Heart left ventricle (tissue), 16 donors: ENCODE data around the gene TCIRG1. TPM values are rescaled to one million over a fixed set of nuclear protein-coding genes. Genes with fewer than 3 reads are reported as not detected.

Source experiments
- ATAC-seq, 4 donors: fragments of 200-7000 bp; cut with Tn5 transposase; one replicate each; pipeline ENCODE4 v1.9.1; 2020 to 2022; ENCODE audit warnings: moderate library complexity in 4 of 4, mild to moderate bottlenecking in 3 of 4, moderate number of reproducible peaks in 1 of 4
- DNase-seq, 5 donors: peaks; one replicate each; pipeline ENCODE4 v3.0.0-alpha.2; 2020
- H3K27ac ChIP-seq, 12 donors: fragments of 200-600 bp; sonication (generic) in 4 of 12; one replicate each; pipeline versions ENCODE4 v1.5.0 to v1.8.0; 2016 to 2022; ENCODE audit warnings: mild to moderate bottlenecking in 2 of 12
- H3K27me3 ChIP-seq, 9 donors: fragments of 200-600 bp; sonication (generic) in 2 of 9; one replicate each; pipeline versions ENCODE4 v1.5.1 to v1.8.0; 2016 to 2022; ENCODE audit warnings: mild to moderate bottlenecking in 3 of 9
- H3K36me3 ChIP-seq, 9 donors: fragments of 200-600 bp; sonication (generic) in 2 of 9; one replicate each; pipeline versions ENCODE4 v1.5.0 to v1.8.0; 2018 to 2022; ENCODE audit warnings: mild to moderate bottlenecking in 2 of 9
- H3K4me1 ChIP-seq, 12 donors: fragments of 200-600 bp; sonication (generic) in 4 of 12; one replicate each; pipeline versions ENCODE4 v1.5.0 to v1.8.0; 2016 to 2022; ENCODE audit warnings: mild to moderate bottlenecking in 3 of 12
- H3K4me3 ChIP-seq, 12 donors: fragments of 200-600 bp; sonication (generic) in 4 of 12; one replicate each; pipeline versions ENCODE4 v1.5.0 to v1.8.0; 2017 to 2022; ENCODE audit warnings: mild to moderate bottlenecking in 9 of 12, moderate library complexity in 4 of 12
- H3K9me3 ChIP-seq, 12 donors: fragments of 200-600 bp; sonication (generic) in 4 of 12; one replicate each; pipeline versions ENCODE4 v1.5.0 to v1.8.0; 2016 to 2022; ENCODE audit warnings: mild to moderate bottlenecking in 1 of 12
- POLR2A ChIP-seq, 2 donors: fragments of 450-650 bp; IDR thresholded peaks; one replicate each; pipeline ENCODE4 v1.6.1; 2017; ENCODE audit warnings: antibody characterized with exemption in 2 of 2, mild to moderate bottlenecking in 2 of 2, moderate library complexity in 2 of 2
- WGBS, 4 donors: extraction: QIAGEN DNeasy Blood & Tissue Kit in 2 of 4; methylation state at CpG; one replicate each; pipeline versions ENCODE4 v1.1.5 to v1.1.7; 2013 to 2018; 5-methylcytosine and 5-hydroxymethylcytosine counted together
- intact Hi-C, 10 donors: fragments of 100-400 bp; cut with DNase I; formaldehyde crosslinking; loops; one replicate each; pipeline versions ENCODE4 v1.11.1 to v1.14.2; 2022
- polyA plus RNA-seq, 2 donors: library from polyadenylated mRNA; stranded (reverse); fragments of 200-250 nt; gene quantifications; one replicate each; pipeline ENCODE4 v1.2.3, GENCODE V29; 2013
- total RNA-seq, 9 donors: library from RNA; depleted of rRNA in 2 of 9; stranded (reverse); fragments of >200 nt in 2 of 9; fragmentation: NEBNext Ultra II Directional in 3 of 9; extraction: Animal tissue kit (Norgen Biotek cat#: 25700) in 3 of 9; gene quantifications; one replicate each; pipeline versions ENCODE4 v1.1.0 to v1.2.4, GENCODE V29; 2016 to 2023
- TF ChIP-seq, protein P1 (sequence below), 12 donors: fragments of 200-600 bp; sonication (generic) in 4 of 12; IDR thresholded peaks; one replicate each; pipeline versions ENCODE4 v1.5.0 to v1.8.0; 2018 to 2022; ENCODE audit warnings: antibody characterized with exemption in 12 of 12, mild to moderate bottlenecking in 5 of 12
- donor health status: ischemic (EF 13 %, LVEDD 7.1; RV severe dilation, severe dysfunction).
- donor health status: healthy with polysubstance abuse.
- donor health status: DM: no; HTN: yes; CAD: no.
- donor health status: DM: no; HTN: no; CAD: no.
- donor health status: ischemic (EF 25% LVEDD 6.9; RV normal size, moderate dysfunction).
- donor health status: ischemic (EF 25% LVEDD 5.7; RV mildly dilated, moderate dysfunction).
- donor health status: healthy.
- donor health status: DM: yes; HTN: yes; CAD: no.
- donor health status: ischemic (EF 35%, LVEDD 5.7; RV mildly dilated, moderate dysfunction).
- donor health status: nonischemic (EF 11% LVEDD 7.7; RV severe dilation, severe dysfunction).
- donor health status: DM: yes; HTN: yes; CAD: no.
- donor health status: PGD.
- donor health status: ischemic (EF 29% LVEDD 5.4; RV normal size, mild dysfunction).
- donor health status: nonischemic (EF 23%, LVEDD 6.1; RV moderate dilation, normal function).

Gene TCIRG1
- total and polyA plus RNA-seq, 11 donors = 10.2 to 88.7 (median 25.5) TPM

DNA sequence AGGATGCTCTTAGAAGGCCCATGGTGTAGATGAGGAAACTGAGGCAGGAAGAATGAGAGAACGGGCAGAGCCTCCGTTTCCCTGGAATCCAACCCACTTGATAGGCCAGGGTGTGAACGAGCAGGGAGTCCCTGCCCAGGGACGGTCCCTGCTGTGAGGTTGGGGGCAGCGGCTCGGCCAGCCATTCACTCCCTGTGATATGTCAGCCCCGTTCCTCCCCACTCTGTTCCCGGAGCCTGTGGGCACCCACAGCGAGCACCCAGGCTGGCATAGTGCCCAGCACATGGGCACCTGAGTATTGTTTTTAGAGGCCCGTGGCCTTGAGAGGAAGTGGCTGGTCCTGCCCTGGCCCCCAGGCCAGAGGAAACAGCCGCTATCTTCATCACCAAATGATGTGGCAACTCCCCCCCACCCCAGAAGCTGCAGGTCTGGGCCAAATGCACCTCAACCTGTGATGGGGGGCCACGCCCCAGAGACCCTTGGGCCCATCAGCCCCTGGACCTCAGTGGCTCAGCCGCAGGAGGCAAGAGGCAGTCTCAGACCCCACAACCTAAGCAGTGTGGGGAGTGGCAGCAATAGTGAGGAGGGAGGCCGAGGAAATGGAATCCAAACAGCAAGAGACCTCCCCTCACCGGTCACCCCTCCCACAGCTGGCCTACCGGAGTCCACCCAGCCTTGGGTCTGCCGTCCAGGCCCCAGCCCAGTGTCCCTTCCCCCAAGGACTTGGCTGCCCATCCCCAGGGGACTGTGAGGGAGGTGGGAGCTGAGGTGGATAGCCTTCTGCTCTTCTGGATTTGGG, 26.6 kb upstream of the TCIRG1 start:
- no peak for TF ChIP-seq POLR2A (IDR thresholded peaks at IDR 0.05)
- TF ChIP-seq, protein P1, sequence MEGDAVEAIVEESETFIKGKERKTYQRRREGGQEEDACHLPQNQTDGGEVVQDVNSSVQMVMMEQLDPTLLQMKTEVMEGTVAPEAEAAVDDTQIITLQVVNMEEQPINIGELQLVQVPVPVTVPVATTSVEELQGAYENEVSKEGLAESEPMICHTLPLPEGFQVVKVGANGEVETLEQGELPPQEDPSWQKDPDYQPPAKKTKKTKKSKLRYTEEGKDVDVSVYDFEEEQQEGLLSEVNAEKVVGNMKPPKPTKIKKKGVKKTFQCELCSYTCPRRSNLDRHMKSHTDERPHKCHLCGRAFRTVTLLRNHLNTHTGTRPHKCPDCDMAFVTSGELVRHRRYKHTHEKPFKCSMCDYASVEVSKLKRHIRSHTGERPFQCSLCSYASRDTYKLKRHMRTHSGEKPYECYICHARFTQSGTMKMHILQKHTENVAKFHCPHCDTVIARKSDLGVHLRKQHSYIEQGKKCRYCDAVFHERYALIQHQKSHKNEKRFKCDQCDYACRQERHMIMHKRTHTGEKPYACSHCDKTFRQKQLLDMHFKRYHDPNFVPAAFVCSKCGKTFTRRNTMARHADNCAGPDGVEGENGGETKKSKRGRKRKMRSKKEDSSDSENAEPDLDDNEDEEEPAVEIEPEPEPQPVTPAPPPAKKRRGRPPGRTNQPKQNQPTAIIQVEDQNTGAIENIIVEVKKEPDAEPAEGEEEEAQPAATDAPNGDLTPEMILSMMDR (IDR thresholded peaks at IDR 0.05) = no peak
- no peaks in the 10 kb centered on the region for H3K9me3 ChIP-seq
- intact Hi-C loops = loop anchor here in 1 of 10 donors (10.0 kb wide), 1 partner anchor 193 kb away; no protein-coding TSS in a partner anchor
- H3K4me1 ChIP-seq = peaks cover 0 to 72% (median 22%) of the 10 kb centered on the region in 12 donors
- ATAC-seq (no peak), DNase-seq (no peak)
- H3K36me3 ChIP-seq = no peaks in the 10 kb centered on the region
- H3K27ac ChIP-seq = peak overlapping the region in 2 of 12 donors; percentile 85 to 96
- no peaks in the 10 kb centered on the region for H3K27me3 ChIP-seq
- WGBS, 4 donors = 84 to 92% (median 88%) methylated on average over 16 to 17 of the region's 17 CpGs
- H3K4me3 ChIP-seq = peak overlapping the region in 1 of 12 donors; percentile 60

DNA sequence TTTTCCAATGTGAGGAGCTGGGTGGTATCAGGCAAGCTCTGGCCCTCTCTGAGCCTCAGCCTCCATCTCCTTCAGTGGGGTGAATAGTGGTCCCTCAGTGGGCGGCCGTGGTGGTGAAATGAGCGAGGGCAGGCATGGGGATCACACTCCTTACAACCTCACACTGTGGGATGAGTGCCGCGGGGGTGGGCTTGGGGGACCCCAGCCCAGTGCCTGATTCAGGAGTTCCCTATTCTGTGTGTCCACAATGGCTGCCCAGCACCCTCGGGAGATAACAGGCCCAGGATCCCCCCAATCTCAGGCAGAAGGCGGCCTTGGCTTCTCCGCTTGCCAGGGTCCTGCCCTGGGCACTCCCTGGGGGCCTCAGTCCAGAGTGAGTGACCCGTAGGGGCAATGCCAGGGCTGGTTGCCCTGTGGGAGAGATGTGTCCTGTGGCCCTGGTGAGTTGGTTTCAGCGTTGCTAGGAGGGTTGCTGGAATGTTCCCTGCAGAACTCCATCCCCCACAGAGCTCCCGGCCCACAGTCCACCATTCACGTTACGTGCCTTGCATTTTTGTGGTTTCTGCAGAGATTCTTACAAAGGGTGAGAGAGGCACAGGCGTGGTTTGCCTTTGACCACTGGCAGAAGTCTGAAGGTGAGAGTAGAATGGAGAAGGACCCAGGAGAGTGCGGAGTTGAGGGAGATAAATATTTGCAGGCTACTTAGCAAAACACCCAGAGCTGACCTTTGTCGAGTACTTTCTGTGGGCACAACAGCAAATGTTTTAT, 25.8 kb upstream of the TCIRG1 start:
- H3K4me3 ChIP-seq = no peak overlapping the region
- ATAC-seq (no peak), DNase-seq (no peak)
- H3K36me3 ChIP-seq = no peaks in the 10 kb centered on the region
- 82 to 87% (median 85%) methylated on average over 11 to 16 of the region's 16 CpGs for WGBS, 4 donors
- H3K27me3 ChIP-seq = no peaks in the 10 kb centered on the region
- H3K9me3 ChIP-seq = no peaks in the 10 kb centered on the region
- TF ChIP-seq POLR2A (IDR thresholded peaks at IDR 0.05) = no peak
- TF ChIP-seq, protein P1 (IDR thresholded peaks at IDR 0.05) = no peak
- H3K4me1 ChIP-seq = peaks cover 0 to 72% (median 22%) of the 10 kb centered on the region in 12 donors
- peak overlapping the region in 3 of 12 donors; percentile 22 to 85 (median 29) for H3K27ac ChIP-seq
- intact Hi-C loops = loop anchor here in 1 of 10 donors (10.0 kb wide), 1 partner anchor 192 kb away; no protein-coding TSS in a partner anchor

DNA sequence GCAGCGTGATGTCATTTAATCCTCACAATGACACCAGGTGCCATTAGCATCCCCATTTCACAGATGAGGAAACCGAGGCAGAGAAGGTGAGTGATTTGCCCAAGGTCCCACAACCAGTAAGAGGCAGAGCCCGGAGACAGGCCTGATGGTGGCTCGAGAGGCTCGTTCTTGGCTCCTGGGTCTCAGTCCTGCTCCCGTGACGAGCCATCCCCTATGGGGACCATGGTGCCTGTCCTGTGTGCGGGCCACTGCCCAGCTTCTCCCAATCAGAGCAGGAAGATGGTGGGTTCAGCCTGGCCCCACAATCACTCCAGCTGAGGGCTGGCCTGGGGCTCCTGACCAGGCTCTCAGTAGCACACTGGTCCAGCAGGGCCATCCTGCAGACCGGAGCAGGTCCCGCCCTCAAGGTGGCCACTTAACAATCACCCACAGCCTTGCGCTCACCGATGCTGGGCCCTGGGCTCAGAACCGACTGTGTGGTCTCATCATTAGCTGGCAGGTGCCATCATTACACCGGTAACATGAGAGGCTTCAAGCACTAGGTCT, 25.1 kb upstream of the TCIRG1 start:
- 90 to 93% (median 92%) methylated on average over 14 of the region's 14 CpGs for WGBS, 4 donors
- Histone ChIP-seq H3K4me1 (peaks cover 0 to 65% (median 20%) of the 10 kb centered on the region in 12 donors), H3K27ac (peak overlapping the region in 1 of 12 donors; percentile 51), H3K4me3 (no peak overlapping the region), H3K36me3 (no peaks in the 10 kb centered on the region), H3K9me3 (no peaks in the 10 kb centered on the region), H3K27me3 (no peaks in the 10 kb centered on the region)
- no peak for ATAC-seq
- intact Hi-C loops = loop anchor here in 1 of 10 donors (10.0 kb wide), 1 partner anchor 191 kb away; no protein-coding TSS in a partner anchor
- no peak for TF ChIP-seq POLR2A (IDR thresholded peaks at IDR 0.05)
- TF ChIP-seq, protein P1 (IDR thresholded peaks at IDR 0.05) = no peak
- no peak for DNase-seq
